WERI-Rb-1 (cell line): ENCODE measurements around the gene SRGN.

Source experiments
- DNase-seq: peaks from one replicate; pipeline ENCODE4 v3.0.0-alpha.2; 2020
- H3K27ac ChIP-seq: fragments of 250-450 bp; sonication (Bioruptor Pico); 2 replicates; pipeline ENCODE4 v1.5.1; 2020; ENCODE audit warnings: mild to moderate bottlenecking, moderate library complexity
- H3K27me3 ChIP-seq: fragments of 250-450 bp; sonication (Bioruptor Pico); 2 replicates; pipeline ENCODE4 v1.5.1; 2021; ENCODE audit warnings: mild to moderate bottlenecking, low read depth, moderate library complexity; ENCODE audit not compliant: insufficient read depth, severe bottlenecking
- H3K36me3 ChIP-seq: fragments of 250-450 bp; sonication (Bioruptor Pico); 2 replicates; pipeline ENCODE4 v1.5.1; 2020; ENCODE audit warnings: mild to moderate bottlenecking, moderate library complexity
- H3K4me3 ChIP-seq: 2 replicates; pipeline ENCODE4 v1.5.1; 2011; ENCODE audit warnings: low read depth, mild to moderate bottlenecking, control low read depth, low read length
- H3K9me3 ChIP-seq: fragments of 250-450 bp; sonication (Bioruptor Pico); 2 replicates; pipeline ENCODE4 v1.5.1; 2021; ENCODE audit warnings: mild to moderate bottlenecking, moderate library complexity; ENCODE audit not compliant: severe bottlenecking
- TF ChIP-seq, protein P1 (sequence below): IDR thresholded peaks from 2 replicates; pipeline ENCODE4 v1.5.1; 2011; ENCODE audit warnings: low read depth, mild to moderate bottlenecking, control low read depth, inconsistent platforms, low read length

SRGN gene

DNA sequence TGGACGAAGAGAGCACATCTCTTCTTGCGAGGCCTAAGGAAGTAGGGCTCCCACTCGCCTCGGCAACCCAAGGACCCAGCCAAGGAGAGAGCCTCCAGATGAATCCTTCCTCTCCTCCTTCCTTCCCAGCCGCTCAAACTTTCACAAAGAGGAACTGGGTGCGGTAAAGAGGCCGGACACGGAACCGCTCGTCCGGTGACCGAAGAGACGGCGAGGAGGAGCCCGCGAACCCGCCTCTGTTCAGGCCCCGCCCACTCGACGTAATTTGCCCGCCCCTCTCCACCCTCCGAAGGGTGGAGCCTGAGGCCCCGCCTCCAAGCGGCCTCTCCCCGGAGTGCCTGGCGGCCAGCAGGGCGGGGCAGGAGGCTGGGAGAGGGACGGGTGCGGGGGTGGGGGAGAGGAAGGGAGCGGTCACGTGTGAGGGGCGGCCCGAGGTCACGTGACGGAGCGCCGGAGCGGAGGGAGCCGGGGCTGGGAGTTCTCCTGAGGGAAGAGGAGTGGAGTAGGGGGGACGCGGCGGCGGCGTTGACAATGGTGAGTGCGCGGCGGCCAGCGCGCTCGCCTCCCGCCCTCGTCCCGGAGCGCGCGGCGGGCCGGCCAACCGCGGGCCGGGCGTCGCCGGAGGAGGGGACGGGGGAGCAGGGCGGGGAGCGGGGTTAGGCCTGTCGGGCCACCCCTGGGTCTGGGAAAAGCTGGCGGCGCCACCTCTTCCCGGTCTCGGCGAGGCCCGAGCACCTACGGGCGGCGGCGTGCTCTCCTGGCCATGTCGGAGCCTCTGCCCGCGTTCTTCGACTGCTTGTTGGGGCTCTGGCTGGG, 36.1 kb downstream of the SRGN start, which contains the start of gene VPS26A:
TSS of gene VPS26A (plus strand) at position 432 of the 816 bp plus-strand sequence. CDS start at position 532, 100 bp downstream.
- Histone ChIP-seq H3K4me3 (peak within 1 kb of the TSS; percentile 92), H3K36me3 (no peaks in the 10 kb centered on the region), H3K27me3 (no peaks in the 10 kb centered on the region), H3K9me3 (no peaks in the 10 kb centered on the region), H3K27ac (peak within 1 kb of the TSS; percentile 77)
- peak; percentile 99 for DNase-seq
- TF ChIP-seq, protein P1, sequence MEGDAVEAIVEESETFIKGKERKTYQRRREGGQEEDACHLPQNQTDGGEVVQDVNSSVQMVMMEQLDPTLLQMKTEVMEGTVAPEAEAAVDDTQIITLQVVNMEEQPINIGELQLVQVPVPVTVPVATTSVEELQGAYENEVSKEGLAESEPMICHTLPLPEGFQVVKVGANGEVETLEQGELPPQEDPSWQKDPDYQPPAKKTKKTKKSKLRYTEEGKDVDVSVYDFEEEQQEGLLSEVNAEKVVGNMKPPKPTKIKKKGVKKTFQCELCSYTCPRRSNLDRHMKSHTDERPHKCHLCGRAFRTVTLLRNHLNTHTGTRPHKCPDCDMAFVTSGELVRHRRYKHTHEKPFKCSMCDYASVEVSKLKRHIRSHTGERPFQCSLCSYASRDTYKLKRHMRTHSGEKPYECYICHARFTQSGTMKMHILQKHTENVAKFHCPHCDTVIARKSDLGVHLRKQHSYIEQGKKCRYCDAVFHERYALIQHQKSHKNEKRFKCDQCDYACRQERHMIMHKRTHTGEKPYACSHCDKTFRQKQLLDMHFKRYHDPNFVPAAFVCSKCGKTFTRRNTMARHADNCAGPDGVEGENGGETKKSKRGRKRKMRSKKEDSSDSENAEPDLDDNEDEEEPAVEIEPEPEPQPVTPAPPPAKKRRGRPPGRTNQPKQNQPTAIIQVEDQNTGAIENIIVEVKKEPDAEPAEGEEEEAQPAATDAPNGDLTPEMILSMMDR = no peak; the same call in 1 of the 2 replicates

DNA sequence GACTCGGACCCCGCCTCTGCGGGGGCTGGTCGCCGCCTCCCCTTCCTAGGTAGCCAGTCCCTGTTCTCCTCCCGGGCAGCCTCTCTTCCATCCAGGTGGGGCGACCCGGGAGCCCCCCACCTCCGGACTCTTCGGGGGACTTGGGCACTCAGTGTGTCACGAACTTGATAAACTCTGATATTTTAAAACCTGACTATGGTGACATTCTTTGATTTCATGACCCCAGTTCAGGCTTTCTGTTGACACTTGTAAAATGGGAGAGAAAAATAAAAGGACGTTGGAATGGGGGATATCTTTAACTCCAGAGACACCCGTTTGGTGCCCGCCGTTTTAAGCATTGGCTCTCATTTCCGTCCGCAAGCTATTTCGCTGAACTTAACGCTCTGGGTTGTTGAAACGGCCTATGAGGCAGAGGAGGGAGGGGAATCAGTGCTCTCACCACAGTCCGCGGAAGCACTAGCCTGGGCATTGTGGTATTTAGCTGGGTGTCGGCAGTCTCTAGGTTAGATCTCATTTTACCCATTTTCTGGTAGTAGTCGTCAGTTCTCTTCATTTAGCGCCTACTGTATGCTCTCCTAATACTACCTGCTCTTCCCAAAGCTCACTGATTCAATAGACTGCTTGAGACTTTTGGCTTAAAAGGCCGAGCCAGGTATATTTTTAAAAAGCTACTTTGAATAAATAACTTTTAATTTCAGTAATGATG, 36.8 kb downstream of the SRGN start:
- Histone ChIP-seq H3K4me3 (peak overlapping the region; percentile 92), H3K27ac (peak overlapping the region; percentile 76), H3K27me3 (no peaks in the 10 kb centered on the region), H3K9me3 (no peaks in the 10 kb centered on the region), H3K36me3 (no peaks in the 10 kb centered on the region)
- TF ChIP-seq, protein P1 = no peak
- peak; percentile 36 for DNase-seq

DNA sequence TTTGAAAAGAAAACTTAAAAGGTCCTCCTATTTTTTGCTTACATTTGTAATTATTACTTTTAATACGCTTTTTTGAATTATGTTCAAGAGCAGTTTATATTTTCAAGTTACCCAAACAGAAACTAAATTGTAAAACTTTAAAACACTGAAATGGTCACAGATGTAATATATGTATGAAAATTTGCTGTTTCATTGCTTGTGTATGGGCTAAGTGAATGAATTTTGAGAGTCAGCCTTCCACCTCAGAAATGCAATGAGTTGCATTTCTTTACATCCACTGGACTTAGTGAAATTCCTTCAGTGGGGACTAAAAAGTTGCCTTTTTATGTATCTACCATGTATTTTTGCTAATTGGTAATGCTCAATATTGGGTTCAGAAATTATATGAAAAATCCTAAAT, 37.7 kb downstream of the SRGN start:
- H3K27ac ChIP-seq = no peak overlapping the region
- no peaks in the 10 kb centered on the region for H3K9me3 ChIP-seq
- no peaks in the 10 kb centered on the region for H3K27me3 ChIP-seq
- H3K4me3 ChIP-seq = no peak overlapping the region
- H3K36me3 ChIP-seq = no peaks in the 10 kb centered on the region
- DNase-seq = no peak
- TF ChIP-seq, protein P1 = no peak

DNA sequence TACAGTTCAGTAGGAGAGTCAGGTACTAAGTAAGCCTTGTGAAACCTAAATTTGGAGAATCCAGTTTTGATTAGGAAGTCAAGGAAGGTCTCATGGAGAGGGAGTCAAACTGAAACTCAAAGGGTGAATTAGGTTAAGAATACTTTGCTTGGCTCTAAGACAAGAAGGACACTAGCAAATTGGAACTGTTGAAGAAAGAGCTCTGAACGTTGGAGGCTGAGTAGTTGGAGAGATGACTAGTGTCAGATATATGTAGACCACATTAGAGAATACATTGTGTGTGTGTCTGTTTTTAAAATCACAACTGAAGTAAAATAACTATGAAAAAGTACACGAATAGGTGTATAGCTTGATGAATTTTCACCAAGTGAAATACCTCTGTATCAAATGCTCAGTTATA, 42.3 kb downstream of the SRGN start:
- no peak for DNase-seq
- TF ChIP-seq, protein P1 = no peak
- Histone ChIP-seq H3K27ac (no peak overlapping the region), H3K27me3 (no peaks in the 10 kb centered on the region), H3K9me3 (no peaks in the 10 kb centered on the region), H3K4me3 (no peak overlapping the region), H3K36me3 (peaks cover 24% of the 10 kb centered on the region)

DNA sequence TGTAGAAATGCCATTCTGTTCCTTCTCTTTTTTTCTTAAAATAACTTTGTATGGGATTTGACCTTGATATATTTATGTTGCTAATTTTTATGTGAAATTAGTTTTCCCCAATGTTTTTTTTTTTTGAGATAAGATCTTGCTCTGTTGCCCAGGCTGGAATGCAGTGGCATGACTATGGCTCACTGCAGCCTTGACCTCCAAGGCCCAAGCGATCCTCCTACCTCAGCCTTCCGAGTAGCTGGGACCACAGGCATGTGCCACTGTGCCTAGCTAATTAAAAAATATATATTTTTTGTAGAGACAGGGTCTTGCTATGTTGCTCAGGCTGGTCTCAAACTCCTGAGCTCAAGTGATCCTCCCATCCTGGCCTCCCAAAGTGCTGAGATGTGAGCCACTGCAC, 52.1 kb downstream of the SRGN start:
- Histone ChIP-seq H3K9me3 (no peaks in the 10 kb centered on the region), H3K4me3 (no peak overlapping the region), H3K36me3 (peaks cover 15% of the 10 kb centered on the region), H3K27me3 (no peaks in the 10 kb centered on the region), H3K27ac (no peak overlapping the region)
- TF ChIP-seq, protein P1 = no peak
- no peak for DNase-seq
